ENCODE measurements around the gene AREL1. TPM values are rescaled to one million over a fixed set of nuclear protein-coding genes. Genes with fewer than 3 reads are reported as not detected.

The AREL1 gene
- polyA plus RNA-seq, 1 donor from 2014 or later: 15.6 TPM

DNA sequence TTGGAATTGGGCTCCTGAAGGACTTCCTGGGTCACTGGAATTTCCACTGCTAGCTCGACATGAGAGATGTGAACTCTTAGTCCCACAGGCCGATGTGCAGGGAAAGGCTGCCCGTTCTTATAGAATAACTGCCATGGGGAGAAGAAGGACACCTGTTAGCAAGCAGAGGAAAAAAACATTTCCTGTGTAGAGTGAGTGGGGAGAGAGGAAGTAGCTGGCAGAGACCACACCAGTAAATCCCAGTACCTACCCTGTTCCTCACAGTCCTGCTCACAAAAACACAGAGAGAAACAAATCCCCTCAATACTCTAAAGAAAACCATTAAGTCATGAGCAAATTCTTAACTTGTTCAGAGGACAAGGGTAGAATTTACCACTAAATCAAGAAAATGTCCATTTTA is 29.5 kb downstream of the AREL1 start:
- Mint-ChIP-seq H3K27me3 (no peaks in the 10 kb centered on the region), H3K36me3 (no peaks in the 10 kb centered on the region), H3K9me3 (no peaks in the 10 kb centered on the region), H3K4me1 (peaks cover 15 to 25% (median 24%) of the 10 kb centered on the region in 3 donors), H3K27ac (peak overlapping the region in 1 of 3 donors; percentile 47), H3K4me3 (no peak overlapping the region)

DNA sequence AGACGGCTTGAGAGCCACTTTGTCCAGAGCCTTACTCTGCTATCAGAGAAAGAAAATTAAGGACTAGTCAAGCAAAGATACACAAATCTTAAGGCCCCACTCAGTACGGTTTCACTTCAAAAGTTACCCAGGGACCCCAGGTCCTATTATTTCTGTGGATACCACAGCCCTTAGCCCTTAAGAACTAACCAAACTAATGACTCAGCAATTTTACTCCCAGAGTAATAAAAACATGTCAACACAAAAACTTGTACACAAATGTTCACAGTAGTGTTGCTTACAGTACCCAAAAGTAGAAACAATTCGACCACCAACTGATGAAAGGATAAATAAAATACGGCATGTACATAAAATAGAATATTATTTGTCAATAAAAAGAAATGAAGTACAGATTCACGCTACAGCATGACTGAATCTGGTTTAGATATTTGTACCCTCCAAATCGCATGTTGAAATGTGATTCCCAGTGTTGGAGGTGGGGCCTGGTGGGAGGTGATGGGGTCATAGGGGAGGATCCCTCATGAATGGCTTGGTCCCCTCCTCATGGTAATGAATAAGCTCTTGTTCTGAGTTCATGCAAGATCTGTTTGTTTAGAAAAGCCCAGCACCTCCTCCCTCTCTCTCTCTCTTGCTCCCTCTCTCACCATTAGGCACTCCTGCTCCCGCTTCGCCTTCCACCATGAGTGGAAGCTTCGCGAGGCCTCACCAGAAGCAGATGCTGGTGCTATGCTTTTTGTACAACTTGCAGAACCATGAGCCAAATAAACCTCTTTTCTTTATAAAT is 30.5 kb downstream of the AREL1 start:
- Mint-ChIP-seq H3K4me3 (no peak overlapping the region), H3K27ac (no peak overlapping the region), H3K36me3 (no peaks in the 10 kb centered on the region), H3K27me3 (no peaks in the 10 kb centered on the region), H3K4me1 (peaks cover 15 to 25% (median 24%) of the 10 kb centered on the region in 3 donors), H3K9me3 (no peaks in the 10 kb centered on the region)

DNA sequence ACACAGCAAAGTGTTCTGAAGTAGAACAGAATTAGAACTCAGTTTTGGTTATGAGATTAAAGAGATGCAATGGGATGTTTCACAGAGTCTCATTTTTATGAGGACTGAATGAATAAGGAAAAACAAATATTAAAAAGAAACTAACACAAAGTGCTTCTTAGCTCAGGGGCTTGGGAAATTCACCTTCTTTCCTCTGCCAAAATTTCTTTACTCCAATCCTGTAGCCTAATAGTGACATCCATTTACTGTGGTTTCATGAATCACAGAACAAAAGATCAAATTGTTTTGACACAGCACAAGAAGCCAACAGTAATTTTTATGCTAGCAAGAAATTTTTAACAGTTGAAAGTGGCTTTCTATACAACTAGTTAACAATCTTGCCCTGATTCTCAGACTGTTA is 37.7 kb downstream of the AREL1 start:
- peaks cover 12% of the 10 kb centered on the region for H3K36me3 Mint-ChIP-seq
- no peak overlapping the region for H3K27ac Mint-ChIP-seq

DNA sequence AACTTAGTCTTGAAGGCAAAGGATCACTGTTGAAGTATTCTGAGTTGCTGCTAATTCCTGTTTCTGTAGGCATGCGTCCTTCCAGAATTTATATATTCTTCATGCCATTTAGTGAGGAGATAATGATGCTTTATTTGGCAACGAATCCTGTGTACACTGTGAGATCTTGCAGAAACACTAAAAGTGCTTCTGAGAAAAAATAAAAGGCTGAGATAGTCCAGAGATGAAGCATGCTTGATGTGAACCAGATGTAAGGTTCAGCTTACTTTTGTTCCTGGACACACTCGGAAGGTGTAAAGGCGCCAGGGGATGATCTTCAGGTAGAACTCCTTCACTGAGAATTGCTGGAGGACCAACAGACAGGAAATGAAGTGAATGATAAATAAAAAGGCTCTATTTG is 39.1 kb downstream of the AREL1 start:
- no peaks in the 10 kb centered on the region for H3K27me3 Mint-ChIP-seq
- no peak overlapping the region for H3K4me3 Mint-ChIP-seq
- H3K27ac Mint-ChIP-seq: peak overlapping the region in 1 of 3 donors; percentile 55
- peaks cover 18% of the 10 kb centered on the region for H3K36me3 Mint-ChIP-seq
- peaks cover 0 to 3% (median 0%) of the 10 kb centered on the region in 3 donors for H3K4me1 Mint-ChIP-seq
- no peaks in the 10 kb centered on the region for H3K9me3 Mint-ChIP-seq

More for the DNA sequence above, 37.7 kb downstream of the AREL1 start:
- Mint-ChIP-seq H3K4me1 (peaks cover 0 to 3% (median 0%) of the 10 kb centered on the region in 3 donors), H3K27me3 (no peaks in the 10 kb centered on the region), H3K9me3 (no peaks in the 10 kb centered on the region), H3K4me3 (no peak overlapping the region)

DNA sequence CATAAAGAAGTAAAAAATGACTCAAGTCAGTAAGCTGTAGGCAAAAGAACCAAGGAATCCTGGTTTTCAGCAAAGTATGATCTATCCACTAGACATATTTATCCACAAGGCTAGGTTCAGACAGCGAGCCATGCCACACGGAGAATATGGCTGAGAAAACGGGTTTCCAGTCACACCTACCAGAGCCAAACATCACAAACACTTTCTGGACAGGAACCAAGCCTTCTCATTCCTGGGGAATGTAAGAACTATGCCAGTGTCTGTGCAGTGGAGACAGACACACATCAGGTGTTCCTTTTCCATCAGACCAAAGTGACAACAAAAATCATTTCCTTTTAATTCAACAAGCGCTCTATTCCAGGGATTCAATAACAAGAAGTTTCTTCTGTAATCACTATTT is 41.1 kb downstream of the AREL1 start:
- Mint-ChIP-seq H3K4me1 (peaks cover 0 to 2% (median 0%) of the 10 kb centered on the region in 3 donors), H3K27me3 (no peaks in the 10 kb centered on the region), H3K36me3 (peaks cover 18% of the 10 kb centered on the region), H3K27ac (no peak overlapping the region), H3K4me3 (no peak overlapping the region), H3K9me3 (no peaks in the 10 kb centered on the region)

DNA sequence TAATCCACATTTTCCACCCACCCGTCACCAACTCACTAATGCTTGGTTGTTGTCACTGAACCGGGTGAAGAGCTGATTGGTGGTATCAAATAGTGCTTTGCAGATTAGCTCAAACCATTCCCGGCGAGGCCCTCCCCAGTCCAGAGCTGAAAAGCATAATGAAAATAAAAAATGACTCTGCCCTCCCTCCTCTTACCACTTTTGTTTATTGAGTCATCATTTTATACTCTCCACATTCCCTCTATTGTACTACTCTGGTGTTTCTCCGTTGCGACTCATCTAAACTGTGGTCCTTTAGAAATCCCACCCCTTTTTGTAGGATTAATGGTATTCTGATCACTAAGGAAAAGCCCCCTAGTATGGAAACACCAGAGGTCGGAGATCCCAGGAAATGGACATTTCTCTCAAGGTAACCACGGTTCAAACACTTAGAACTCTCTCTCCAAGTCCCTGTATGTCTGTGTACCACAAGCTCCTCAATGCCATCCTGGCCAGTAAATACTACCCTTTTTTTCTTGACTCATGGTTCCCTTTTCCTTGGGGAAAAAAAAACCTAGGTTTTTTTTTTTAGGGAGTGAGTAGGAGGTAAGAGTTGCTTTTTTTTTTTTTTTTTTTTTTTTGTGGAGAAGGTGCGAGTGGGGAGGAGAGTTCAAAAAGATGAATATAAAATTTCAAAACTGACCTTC is 42.0 kb downstream of the AREL1 start:
- H3K36me3 Mint-ChIP-seq: peaks cover 11% of the 10 kb centered on the region
- H3K9me3 Mint-ChIP-seq: no peaks in the 10 kb centered on the region
- H3K27me3 Mint-ChIP-seq: no peaks in the 10 kb centered on the region
- H3K27ac Mint-ChIP-seq: no peak overlapping the region
- H3K4me1 Mint-ChIP-seq: no peaks in the 10 kb centered on the region
- H3K4me3 Mint-ChIP-seq: no peak overlapping the region

DNA sequence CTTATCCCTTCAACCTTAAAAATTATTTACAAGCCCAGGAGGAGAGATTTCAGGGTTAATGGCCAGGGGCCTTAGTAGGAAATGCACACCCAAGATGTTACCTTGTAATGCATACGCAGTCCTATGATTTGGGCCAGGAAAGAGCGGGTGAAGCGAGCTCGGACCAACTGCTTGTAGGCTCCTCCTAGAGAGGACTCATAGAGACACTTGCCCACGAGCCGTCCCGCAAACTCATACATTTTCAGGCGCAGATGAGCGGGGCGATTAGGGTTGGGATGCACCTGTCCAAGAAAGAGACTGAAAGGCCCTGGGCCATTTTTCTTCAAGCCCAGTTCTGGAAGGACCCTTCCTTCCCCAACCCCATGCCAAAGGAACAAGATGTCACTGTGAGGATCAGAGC is 43.0 kb downstream of the AREL1 start:
- no peaks in the 10 kb centered on the region for H3K9me3 Mint-ChIP-seq
- H3K36me3 Mint-ChIP-seq: peaks cover 11% of the 10 kb centered on the region
- H3K4me1 Mint-ChIP-seq: no peaks in the 10 kb centered on the region
- no peak overlapping the region for H3K27ac Mint-ChIP-seq
- H3K27me3 Mint-ChIP-seq: no peaks in the 10 kb centered on the region
- H3K4me3 Mint-ChIP-seq: no peak overlapping the region

DNA sequence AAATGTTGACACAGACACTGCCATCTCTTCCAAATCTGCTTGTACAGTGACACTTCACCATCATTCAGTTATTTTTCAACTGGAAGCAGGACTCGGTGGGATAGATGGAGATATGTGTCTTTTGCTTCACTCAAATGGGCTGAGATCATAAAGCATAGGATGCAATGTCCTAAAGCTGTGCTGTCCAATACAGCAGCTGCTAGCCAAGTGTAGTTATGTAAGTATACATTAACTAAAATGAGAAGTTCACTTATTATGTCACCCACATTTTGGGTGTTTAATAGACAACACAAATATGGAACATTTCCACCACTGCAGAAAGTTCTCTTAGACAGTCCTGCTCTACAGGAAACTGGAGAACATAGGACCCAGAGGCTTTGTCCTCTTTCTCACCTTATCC is 43.6 kb downstream of the AREL1 start:
- no peak overlapping the region for H3K4me3 Mint-ChIP-seq
- no peaks in the 10 kb centered on the region for H3K9me3 Mint-ChIP-seq
- no peaks in the 10 kb centered on the region for H3K4me1 Mint-ChIP-seq
- no peaks in the 10 kb centered on the region for H3K27me3 Mint-ChIP-seq
- H3K36me3 Mint-ChIP-seq: peaks cover 13% of the 10 kb centered on the region
- H3K27ac Mint-ChIP-seq: no peak overlapping the region

DNA sequence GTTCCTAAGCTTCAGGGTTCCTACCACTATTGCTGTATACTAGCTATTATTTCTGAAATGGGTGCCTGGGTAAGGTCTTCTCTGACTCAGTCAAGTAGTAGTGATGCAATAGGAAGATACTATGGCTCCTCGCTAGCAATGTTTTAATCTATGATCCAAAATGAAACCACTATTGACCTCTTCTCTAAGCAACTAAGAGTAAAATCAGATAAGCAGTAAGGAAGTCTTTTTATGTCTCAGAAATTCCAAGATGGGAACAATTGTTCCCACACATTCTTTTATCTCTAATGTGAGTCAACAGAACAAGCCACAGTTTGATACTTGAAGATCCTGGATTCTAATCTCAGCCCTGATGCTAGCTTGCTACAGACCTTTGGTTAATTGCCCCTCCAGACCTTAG is 45.1 kb downstream of the AREL1 start:
- Mint-ChIP-seq H3K36me3 (peaks cover 11% of the 10 kb centered on the region), H3K27me3 (no peaks in the 10 kb centered on the region), H3K9me3 (no peaks in the 10 kb centered on the region), H3K4me3 (no peak overlapping the region), H3K27ac (no peak overlapping the region), H3K4me1 (no peaks in the 10 kb centered on the region)

DNA sequence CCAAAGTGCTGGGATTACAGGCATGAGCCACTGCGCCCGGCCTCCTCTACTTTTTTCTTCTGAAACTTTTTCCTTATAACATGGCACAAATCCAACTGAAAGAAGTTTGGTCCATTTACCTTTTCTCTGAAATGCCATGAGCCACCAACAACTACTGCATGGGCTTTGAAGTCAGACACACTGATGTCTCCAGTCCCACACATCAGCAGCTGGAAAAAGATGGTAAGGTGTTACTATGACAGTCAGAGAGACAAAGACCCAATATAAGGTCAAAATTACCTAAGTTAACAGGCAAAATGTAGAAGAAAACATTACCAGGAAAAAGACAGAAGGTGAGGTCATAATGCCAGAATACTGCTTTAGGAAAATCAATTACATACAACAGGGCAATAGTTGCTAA is 48.2 kb downstream of the AREL1 start:
- H3K36me3 Mint-ChIP-seq: peaks cover 7% of the 10 kb centered on the region
- H3K27me3 Mint-ChIP-seq: no peaks in the 10 kb centered on the region
- no peak overlapping the region for H3K4me3 Mint-ChIP-seq
- H3K9me3 Mint-ChIP-seq: no peaks in the 10 kb centered on the region
- H3K27ac Mint-ChIP-seq: no peak overlapping the region
- H3K4me1 Mint-ChIP-seq: no peaks in the 10 kb centered on the region

DNA sequence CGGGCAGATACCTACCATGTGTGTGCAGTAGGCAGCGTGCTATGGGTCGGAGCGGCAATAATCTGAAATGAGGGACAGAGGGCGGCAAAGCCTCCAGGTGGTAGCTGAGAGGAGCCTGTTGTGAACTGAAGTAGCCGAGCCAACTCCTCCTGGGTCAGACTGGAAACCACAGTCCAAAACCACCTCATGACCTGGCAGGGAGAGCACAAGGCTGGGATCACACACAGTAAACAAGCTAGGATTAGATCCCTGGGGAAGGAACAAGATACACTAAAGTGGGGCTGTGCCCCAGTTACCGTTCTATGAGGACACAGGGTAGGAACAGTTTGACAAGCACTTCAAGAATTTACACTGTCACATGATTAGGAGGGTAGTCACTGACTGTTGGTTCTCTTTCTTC is 49.0 kb downstream of the AREL1 start:
- Mint-ChIP-seq H3K36me3 (peaks cover 7% of the 10 kb centered on the region), H3K4me1 (no peaks in the 10 kb centered on the region), H3K9me3 (no peaks in the 10 kb centered on the region), H3K4me3 (no peak overlapping the region), H3K27ac (peak overlapping the region in 1 of 3 donors; percentile 44), H3K27me3 (no peaks in the 10 kb centered on the region)

DNA sequence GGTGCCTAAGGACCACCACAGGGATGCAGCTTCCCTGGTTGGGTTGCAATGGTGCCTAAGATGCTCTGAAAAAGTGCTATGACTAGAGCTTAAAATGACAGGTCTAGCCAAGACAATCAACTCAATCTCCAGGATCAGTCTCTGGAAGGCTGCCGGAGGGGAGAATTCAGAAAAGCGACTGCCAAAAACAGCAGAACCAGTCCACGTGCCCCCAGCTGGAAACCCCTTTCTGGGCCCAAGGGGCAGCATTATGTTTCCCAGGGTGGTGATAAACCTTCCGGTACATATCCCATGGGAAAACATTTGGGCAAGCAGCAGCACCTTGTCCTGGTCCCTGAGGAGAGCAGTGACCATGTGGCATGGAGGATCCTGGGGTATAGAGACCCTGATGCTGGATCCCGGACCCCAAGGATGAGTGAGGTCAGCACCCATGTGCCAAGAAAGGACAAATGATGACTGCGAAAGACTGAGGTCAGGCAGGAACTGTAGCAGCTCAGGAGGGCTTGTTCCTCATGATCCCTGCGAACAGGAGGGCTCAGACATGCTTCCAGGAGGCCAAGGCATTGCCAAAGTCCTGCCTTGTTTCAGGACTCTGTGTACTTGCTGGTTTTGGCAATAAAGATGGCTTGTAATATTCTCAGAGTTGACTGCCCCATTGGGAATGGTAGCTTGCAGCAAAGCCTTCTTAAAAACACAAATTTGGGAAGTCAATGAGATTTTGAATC is 51.0 kb downstream of the AREL1 start:
- H3K36me3 Mint-ChIP-seq: peaks cover 7% of the 10 kb centered on the region
- H3K27ac Mint-ChIP-seq: no peak overlapping the region
- no peaks in the 10 kb centered on the region for H3K27me3 Mint-ChIP-seq
- H3K4me1 Mint-ChIP-seq: no peaks in the 10 kb centered on the region
- H3K9me3 Mint-ChIP-seq: no peaks in the 10 kb centered on the region
- no peak overlapping the region for H3K4me3 Mint-ChIP-seq

DNA sequence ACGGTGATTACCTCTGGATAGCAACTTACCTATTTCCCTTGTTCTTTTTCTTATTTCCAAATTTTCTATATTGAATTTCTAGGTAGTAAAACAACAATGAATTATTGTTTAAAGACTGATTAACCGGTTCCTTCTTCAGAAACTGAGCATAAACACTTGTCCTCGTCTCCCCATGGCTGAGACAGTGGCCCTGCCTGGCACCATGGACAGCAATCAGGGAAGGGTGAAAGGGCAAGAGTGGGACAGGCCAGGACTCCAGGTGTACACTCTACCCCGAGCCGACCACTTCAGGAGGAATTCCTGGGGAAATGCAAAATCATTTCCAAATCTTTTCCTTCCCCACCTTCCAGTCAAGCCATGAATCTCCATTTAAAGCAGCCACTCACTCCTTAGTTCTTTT is 52.0 kb downstream of the AREL1 start:
- Mint-ChIP-seq H3K9me3 (no peaks in the 10 kb centered on the region), H3K4me3 (no peak overlapping the region), H3K27me3 (no peaks in the 10 kb centered on the region), H3K36me3 (peaks cover 7% of the 10 kb centered on the region), H3K4me1 (no peaks in the 10 kb centered on the region), H3K27ac (no peak overlapping the region)

DNA sequence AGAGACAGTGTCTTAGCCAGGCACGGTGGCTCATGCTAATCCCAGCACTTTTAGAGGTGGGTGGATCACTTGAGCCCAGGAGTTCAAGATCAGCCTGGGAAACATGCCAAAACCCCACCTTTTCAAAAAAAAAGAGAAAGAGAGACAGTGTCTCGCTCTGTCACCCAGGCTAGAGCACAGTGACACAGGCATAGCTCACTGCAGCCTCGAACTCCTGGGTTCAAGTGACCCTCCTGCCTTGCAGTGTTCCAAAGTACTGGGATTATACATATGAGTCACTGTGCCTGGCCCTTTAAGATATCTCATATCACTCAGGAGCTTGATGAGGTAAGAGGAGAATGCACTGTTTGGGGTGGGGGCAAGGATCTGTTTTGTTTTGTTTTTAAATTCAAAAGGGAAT is 52.7 kb downstream of the AREL1 start:
- Mint-ChIP-seq H3K9me3 (no peaks in the 10 kb centered on the region), H3K4me1 (peaks cover 0 to 2% (median 0%) of the 10 kb centered on the region in 3 donors), H3K27me3 (no peaks in the 10 kb centered on the region), H3K27ac (peak overlapping the region in 1 of 3 donors; percentile 53), H3K4me3 (no peak overlapping the region), H3K36me3 (peaks cover 7% of the 10 kb centered on the region)

DNA sequence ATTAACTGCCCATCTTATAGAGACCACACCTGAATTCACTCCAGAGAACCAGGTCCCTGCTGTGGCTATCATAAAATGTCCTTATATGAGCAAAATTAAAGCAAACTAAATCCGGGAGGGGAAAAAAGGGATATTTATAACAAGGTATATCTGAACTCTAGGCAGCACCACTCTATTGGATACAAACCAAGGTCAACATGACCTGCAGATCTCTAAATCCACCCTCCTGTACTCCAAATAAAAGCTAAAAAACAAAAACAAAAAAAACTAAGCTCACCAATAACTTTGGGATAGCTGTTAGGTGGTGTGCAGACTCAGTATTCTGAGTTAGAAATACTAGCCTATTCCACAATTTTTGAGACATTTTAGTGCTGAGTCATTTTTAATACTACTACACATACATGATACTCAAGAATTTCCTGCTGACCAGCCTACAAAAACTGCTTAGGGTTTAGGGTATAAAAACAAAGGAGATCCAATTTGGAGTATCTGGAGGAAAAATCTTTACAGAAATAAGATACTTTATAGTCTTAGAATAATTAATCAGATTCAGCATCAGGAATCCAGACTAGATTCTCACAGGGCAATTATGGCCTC is 54.2 kb downstream of the AREL1 start:
- no peaks in the 10 kb centered on the region for H3K27me3 Mint-ChIP-seq
- no peaks in the 10 kb centered on the region for H3K9me3 Mint-ChIP-seq
- peaks cover 5% of the 10 kb centered on the region for H3K36me3 Mint-ChIP-seq
- no peak overlapping the region for H3K27ac Mint-ChIP-seq
- H3K4me1 Mint-ChIP-seq: peaks cover 0 to 2% (median 0%) of the 10 kb centered on the region in 3 donors
- H3K4me3 Mint-ChIP-seq: no peak overlapping the region
